Colonic mucosa (tissue), 4 donors: Measurements from ENCODE around the gene DMTF1. TPM values are rescaled to one million over a fixed set of nuclear protein-coding genes. Genes with fewer than 3 reads are reported as not detected.

ENCODE experiments used
- DNase-seq: peaks from one replicate; pipeline ENCODE4 v3.0.0-alpha.2; 2020
- H3K27ac ChIP-seq: fragments of 200-600 bp; one replicate; pipeline ENCODE4 v1.8.0; 2021
- H3K27me3 ChIP-seq: fragments of 200-600 bp; one replicate; pipeline ENCODE4 v1.8.0; 2021
- H3K36me3 ChIP-seq: fragments of 200-600 bp; one replicate; pipeline ENCODE4 v1.8.0; 2021
- H3K4me1 ChIP-seq: fragments of 200-600 bp; one replicate; pipeline ENCODE4 v1.8.0; 2021; ENCODE audit warnings: mild to moderate bottlenecking
- H3K4me3 ChIP-seq: fragments of 200-600 bp; one replicate; pipeline ENCODE4 v1.8.0; 2021
- H3K9ac ChIP-seq, 2 donors: one replicate each; pipeline ENCODE4 v1.7.0; 2013; ENCODE audit warnings: control low read depth in 2 of 2, low read depth in 2 of 2, low read length in 2 of 2
- H3K9me3 ChIP-seq: fragments of 200-600 bp; one replicate; pipeline ENCODE4 v1.8.0; 2021
- intact Hi-C: fragments of 100-400 bp; cut with DNase I; formaldehyde crosslinking; loops from one replicate; pipeline ENCODE4 v1.14.1; 2022
- total RNA-seq, 2 donors: library from RNA; stranded (reverse); fragmentation: NEBNext Ultra II Directional in 1 of 2; extraction: Animal tissue kit (Norgen Biotek cat#: 25700) in 1 of 2; gene quantifications; one replicate each; pipeline ENCODE4 v1.2.1, GENCODE V29; 2021
- TF ChIP-seq, protein P1 (sequence below): fragments of 200-600 bp; IDR thresholded peaks from one replicate; pipeline ENCODE4 v1.8.0; 2022; ENCODE audit warnings: antibody characterized with exemption, mild to moderate bottlenecking
- donor health status: healthy.
- donor health status: DM: no; HTN: no; CAD: no.
- donor health status: DM: no; HTN: no; CAD: no.

The DMTF1 gene
- total RNA-seq, 2 donors from 2014 or later, result 44.4 to 66.0 TPM

- H3K36me3 ChIP-seq, result no peaks in the 10 kb centered on the region
- TF ChIP-seq, protein P1, sequence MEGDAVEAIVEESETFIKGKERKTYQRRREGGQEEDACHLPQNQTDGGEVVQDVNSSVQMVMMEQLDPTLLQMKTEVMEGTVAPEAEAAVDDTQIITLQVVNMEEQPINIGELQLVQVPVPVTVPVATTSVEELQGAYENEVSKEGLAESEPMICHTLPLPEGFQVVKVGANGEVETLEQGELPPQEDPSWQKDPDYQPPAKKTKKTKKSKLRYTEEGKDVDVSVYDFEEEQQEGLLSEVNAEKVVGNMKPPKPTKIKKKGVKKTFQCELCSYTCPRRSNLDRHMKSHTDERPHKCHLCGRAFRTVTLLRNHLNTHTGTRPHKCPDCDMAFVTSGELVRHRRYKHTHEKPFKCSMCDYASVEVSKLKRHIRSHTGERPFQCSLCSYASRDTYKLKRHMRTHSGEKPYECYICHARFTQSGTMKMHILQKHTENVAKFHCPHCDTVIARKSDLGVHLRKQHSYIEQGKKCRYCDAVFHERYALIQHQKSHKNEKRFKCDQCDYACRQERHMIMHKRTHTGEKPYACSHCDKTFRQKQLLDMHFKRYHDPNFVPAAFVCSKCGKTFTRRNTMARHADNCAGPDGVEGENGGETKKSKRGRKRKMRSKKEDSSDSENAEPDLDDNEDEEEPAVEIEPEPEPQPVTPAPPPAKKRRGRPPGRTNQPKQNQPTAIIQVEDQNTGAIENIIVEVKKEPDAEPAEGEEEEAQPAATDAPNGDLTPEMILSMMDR, result no peak
- H3K27ac ChIP-seq, result no peak overlapping the region
- intact Hi-C loops, result no loop called here
- H3K9ac ChIP-seq, result no peak overlapping the region
- DNase-seq, result no peak
- H3K4me3 ChIP-seq, result no peak overlapping the region
- H3K4me1 ChIP-seq, result no peaks in the 10 kb centered on the region
- H3K9me3 ChIP-seq, result no peaks in the 10 kb centered on the region
- H3K27me3 ChIP-seq, result no peaks in the 10 kb centered on the region
Observed at GRCh38 chr7:87139514-87139913, 12.7 kb upstream of the DMTF1 start.

GRCh38 chr7:87140271-87140748, 11.9 kb upstream of the DMTF1 start:
- TF ChIP-seq, protein P1, result no peak
- Histone ChIP-seq H3K4me1 (no peaks in the 10 kb centered on the region), H3K4me3 (no peak overlapping the region), H3K27me3 (no peaks in the 10 kb centered on the region), H3K9me3 (no peaks in the 10 kb centered on the region), H3K36me3 (no peaks in the 10 kb centered on the region), H3K9ac (no peak overlapping the region), H3K27ac (no peak overlapping the region)
- peak; percentile 28 for DNase-seq
- intact Hi-C loops, result no loop called here

GRCh38 chr7:87144173-87144657, 8.0 kb upstream of the DMTF1 start:
- Histone ChIP-seq H3K4me3 (no peak overlapping the region), H3K9me3 (no peaks in the 10 kb centered on the region), H3K27me3 (no peaks in the 10 kb centered on the region), H3K27ac (peak overlapping the region; percentile 16), H3K36me3 (no peaks in the 10 kb centered on the region), H3K4me1 (no peaks in the 10 kb centered on the region), H3K9ac (no peak overlapping the region)
- TF ChIP-seq, protein P1, result no peak
- no peak for DNase-seq
- intact Hi-C loops, result no loop called here

- H3K4me1 ChIP-seq, result peaks cover 4% of the 10 kb centered on the region
- H3K27me3 ChIP-seq, result no peaks in the 10 kb centered on the region
- H3K36me3 ChIP-seq, result no peaks in the 10 kb centered on the region
- H3K27ac ChIP-seq, result no peak overlapping the region
- no peaks in the 10 kb centered on the region for H3K9me3 ChIP-seq
- DNase-seq, result no peak
- no peak overlapping the region for H3K4me3 ChIP-seq
- H3K9ac ChIP-seq, result no peak overlapping the region
- TF ChIP-seq, protein P1, result no peak
- intact Hi-C loops, result no loop called here
Observed at GRCh38 chr7:87146740-87147386, 5.4 kb upstream of the DMTF1 start.

GRCh38 chr7:87147500-87147899, 4.8 kb upstream of the DMTF1 start:
- peaks cover 4% of the 10 kb centered on the region for H3K4me1 ChIP-seq
- TF ChIP-seq, protein P1, result no peak
- no peaks in the 10 kb centered on the region for H3K36me3 ChIP-seq
- no peaks in the 10 kb centered on the region for H3K27me3 ChIP-seq
- no peak overlapping the region for H3K9ac ChIP-seq
- H3K27ac ChIP-seq, result no peak overlapping the region
- no peak for DNase-seq
- no peak overlapping the region for H3K4me3 ChIP-seq
- no peaks in the 10 kb centered on the region for H3K9me3 ChIP-seq
- intact Hi-C loops, result no loop called here
